K562 (cell line): Measurements from ENCODE around the gene NT5C2. TPM values are rescaled to one million over a fixed set of nuclear protein-coding genes. Genes with fewer than 3 reads are reported as not detected.

Experiments used
- ATAC-seq: fragments of 200-7000 bp; cut with Tn5 transposase; 3 replicates; pipeline ENCODE4 v1.9.1; 2020; ENCODE audit warnings: moderate library complexity
- BruUV-seq: library from RNA; stranded (reverse); fragments of 400-500 nt; replicated peaks from 2 replicates; lab custom pipeline; 2021; lab: Mats Ljungman, UMichigan
- CTCF ChIA-PET: fragments of 300-600 bp; formaldehyde crosslinking; extraction: SDS; loops from one replicate; lab custom pipeline; 2021; ENCODE audit warnings: low intra/inter-chr PET ratio; lab: Yijun Ruan, JAX
- POLR2A ChIA-PET: fragments of 300-600, 350-650 bp; sonication (Branson Sonifier 250); formaldehyde crosslinking; extraction: SDS; loops from one replicate; lab custom pipeline; 2021; ENCODE audit warnings: antibody characterized with exemption, inconsistent platforms; lab: Yijun Ruan, JAX
- DNase-seq, 4 experiments: peaks; one replicate each; pipeline versions ENCODE4 v3.0.0 to v3.0.0-alpha.2; 2011 to 2018; ENCODE audit warnings: low spot score in 3 of 4, mixed read lengths in 3 of 4; ENCODE audit errors: extremely low read depth in 1 of 4
- FAIRE-seq: peaks from 2 replicates; lab custom pipeline; 2011; peaks lifted over from hg19 to GRCh38; lab: Jason Lieb, UNC
- H2AFZ ChIP-seq: 2 replicates; pipeline ENCODE4 v1.6.0; 2011; ENCODE audit warnings: low read depth, low read length, control low read depth, inconsistent platforms
- H3K27ac ChIP-seq: fragments of 200-600 bp; 3 replicates; pipeline ENCODE4 v1.8.0; 2011; ENCODE audit warnings: low read depth, mild to moderate bottlenecking, control low read depth, inconsistent platforms, low read length, moderate library complexity, mixed read lengths; ENCODE audit errors: extremely low read depth
- H3K27me3 ChIP-seq, 2 experiments: fragments of 300-600 bp in 1 of 2; 2 replicates in 1 of 2; 3 replicates in 1 of 2; pipeline versions ENCODE4 v1.6.0 to v1.8.0; 2011; ENCODE audit warnings: inconsistent platforms in 2 of 2, low read length in 2 of 2, mild to moderate bottlenecking in 1 of 2, mixed read lengths in 1 of 2, moderate library complexity in 1 of 2; ENCODE audit not compliant: control insufficient read depth in 2 of 2, insufficient read depth in 2 of 2
- H3K36me3 ChIP-seq: fragments of 300-600 bp; 3 replicates; pipeline ENCODE4 v1.8.0; 2011; ENCODE audit warnings: mild to moderate bottlenecking, low read length, inconsistent platforms; ENCODE audit not compliant: control insufficient read depth, insufficient read depth
- H3K4me1 ChIP-seq, 2 experiments: fragments of 200-600 bp in 1 of 2; replicated peaks in 1 of 2; 2 replicates in 1 of 2; 3 replicates in 1 of 2; pipeline versions ENCODE4 v1.5.1 to v1.8.0; 2011; ENCODE audit warnings: inconsistent platforms in 2 of 2, low read length in 2 of 2, mild to moderate bottlenecking in 1 of 2, mixed read lengths in 1 of 2, moderate library complexity in 1 of 2; ENCODE audit not compliant: control insufficient read depth in 2 of 2, insufficient read depth in 2 of 2
- H3K4me2 ChIP-seq: 2 replicates; pipeline ENCODE4 v1.6.1; 2011; ENCODE audit warnings: low read length, control low read depth, inconsistent platforms, mixed read lengths; ENCODE audit not compliant: insufficient read depth
- H3K4me3 ChIP-seq: fragments of 200-600 bp; sonication (generic), shearing (Covaris generic); 2 replicates; pipeline ENCODE4 v1.5.1; 2016; ENCODE audit warnings: control low read depth, inconsistent platforms
- H3K79me2 ChIP-seq: fragments of 200-600 bp; 3 replicates; pipeline ENCODE4 v1.8.0; 2011; ENCODE audit warnings: low read length, inconsistent platforms; ENCODE audit not compliant: control insufficient read depth, insufficient read depth
- H3K9ac ChIP-seq, 2 experiments: 2 replicates each; pipeline versions ENCODE4 v1.6.0 to v1.6.1; 2011; ENCODE audit warnings: low read depth in 2 of 2, low read length in 2 of 2, control low read depth in 1 of 2, inconsistent platforms in 1 of 2, mild to moderate bottlenecking in 1 of 2, mixed read lengths in 1 of 2; ENCODE audit not compliant: insufficient read depth in 1 of 2
- H3K9me1 ChIP-seq: one replicate; pipeline ENCODE4 v1.6.0; 2011; ENCODE audit warnings: inconsistent platforms, mild to moderate bottlenecking, low read length, moderate library complexity; ENCODE audit not compliant: control insufficient read depth, insufficient read depth
- H3K9me3 ChIP-seq: replicated peaks from 2 replicates; pipeline ENCODE4 v1.5.1; 2011; ENCODE audit warnings: low read depth, low read length, inconsistent platforms; ENCODE audit not compliant: control insufficient read depth, insufficient read depth
- H4K20me1 ChIP-seq: replicated peaks from 2 replicates; pipeline ENCODE4 v1.6.1; 2011; ENCODE audit warnings: low read length, inconsistent platforms, mixed read lengths; ENCODE audit not compliant: control insufficient read depth, insufficient read depth
- ATF2 ChIP-seq: sonication (generic); formaldehyde crosslinking; IDR thresholded peaks from 2 replicates; pipeline ENCODE4 v1.8.1; 2022; ENCODE audit warnings: missing genetic modification reagents
- BMI1 ChIP-seq: fragments of 150-350 bp; IDR thresholded peaks from 2 replicates; pipeline ENCODE4 v1.6.1; 2014; ENCODE audit warnings: low read length
- BRD9 ChIP-seq: fragments of 450-650 bp; IDR thresholded peaks from 2 replicates; pipeline ENCODE4 v1.6.1; 2018; ENCODE audit warnings: low read depth; ENCODE audit not compliant: partially characterized antibody
- NR1H2 ChIP-seq: sonication (generic); formaldehyde crosslinking; IDR thresholded peaks from 2 replicates; pipeline ENCODE4 v1.4.0; 2020; ENCODE audit warnings: mild to moderate bottlenecking, missing genetic modification reagents
- TSC22D4 ChIP-seq: fragments of 450-650 bp; IDR thresholded peaks from 2 replicates; pipeline ENCODE4 v1.6.1; 2016; ENCODE audit warnings: missing genetic modification characterization, missing biosample characterization, control low read depth
- WGBS: fragments of 100-300 bp; shearing (Covaris generic); methylation state at CpG from one replicate; pipeline ENCODE4 v1.1.6; 2016; ENCODE audit warnings: low coverage, mixed read lengths; ENCODE audit not compliant: insufficient coverage; ENCODE audit errors: missing lambda C conversion rate; 5-methylcytosine and 5-hydroxymethylcytosine counted together
- in situ Hi-C: fragments of 300-500 bp; cut with MboI; formaldehyde crosslinking; loops from 4 replicates; pipeline ENCODE4 v1.15.0; 2018; ENCODE audit warnings: inconsistent platforms, mixed read lengths
- intact Hi-C: fragments of 100-400 bp; cut with micrococcal nuclease; formaldehyde crosslinking; loops from 2 replicates; pipeline ENCODE4 v1.14.2; 2022
- polyA plus RNA-seq, 8 experiments: library from polyadenylated mRNA; depleted of rRNA in 4 of 8; stranded (reverse) in 5 of 8; unstranded in 3 of 8; fragments of >200 nt; fragmentation: Nextera tagmentation in 2 of 8; fragmentation: Illumina TruSeq in 1 of 8; extraction: Ambion mirVana in 2 of 8; extraction: Trizol in 1 of 8; gene quantifications; 2 replicates each; pipeline versions ENCODE4 v1.2.1 to v1.2.3, GENCODE V29; 2011 to 2014; ENCODE audit warnings: inconsistent platforms in 1 of 8, missing spikeins in 1 of 8
- total RNA-seq, 7 experiments: library from RNA; depleted of rRNA in 6 of 7; stranded (reverse); fragments of >200 nt in 6 of 7; fragmentation: Illumina TruSeq in 2 of 7; extraction: Trizol in 2 of 7; gene quantifications; 2 replicates each; pipeline versions ENCODE4 v1.2.1 to v1.2.3, GENCODE V29; 2011 to 2021; ENCODE audit warnings: low replicate concordance in 1 of 7

NT5C2 gene
- total and polyA plus RNA-seq, 9 of the 15 experiments (the other 6 are each of a cell fraction or from before 2014, with no cell fraction given) = 11.3 to 45.2 (median 27.7) TPM

GRCh38 chr10:103083977-103084320 is 109.1 kb downstream of the NT5C2 start:
- DNase-seq (no peak), FAIRE-seq (no peak), ATAC-seq (no peak)
- in situ Hi-C loops (loop anchor here (10.0 kb wide), 1 partner anchor 161 kb away; the partner anchor contains the start of gene RPEL1), intact Hi-C loops (no loop called here)
- Histone ChIP-seq H3K9me1 (no peaks in the 10 kb centered on the region), H3K4me2 (no peak overlapping the region), H3K4me1 (no peaks in the 10 kb centered on the region; a peak in 1 of 5 replicates), H4K20me1 (no peaks in the 10 kb centered on the region), H3K4me3 (no peak overlapping the region), H3K9ac (no peak overlapping the region), H3K36me3 (peaks cover 37% of the 10 kb centered on the region; the same call in 2 of the 3 replicates), H3K79me2 (no peaks in the 10 kb centered on the region), H3K27me3 (no peaks in the 10 kb centered on the region), H3K9me3 (no peaks in the 10 kb centered on the region), H2AFZ (no peak overlapping the region), H3K27ac (no peak overlapping the region)
- POLR2A ChIA-PET = no interaction called here
- TF ChIP-seq ATF2 (CRISPR knock-in tag) = no peak
- no peak for TF ChIP-seq BRD9
- TF ChIP-seq NR1H2 (CRISPR knock-in tag) = no peak
- no peak for TF ChIP-seq BMI1
- no peak for TF ChIP-seq TSC22D4 (tag)
- BruUV-seq = no TSS peak
- 91% methylated on average over 4 of the region's 5 CpGs for WGBS
- CTCF ChIA-PET = no interaction called here
